Body of pancreas (tissue), 4 donors: Measurements from ENCODE around the gene DNASE1L2. TPM values are rescaled to one million over a fixed set of nuclear protein-coding genes. Genes with fewer than 3 reads are reported as not detected.

Experiments
- ATAC-seq: fragments of 150-250 bp; one replicate; pipeline ENCODE4 v1.9.1; 2016
- DNase-seq, 4 donors: peaks; one replicate each; pipeline ENCODE4 v3.0.0-alpha.2; 2019
- H3K27ac ChIP-seq, 4 donors: fragments of 200-600 bp; sonication (generic); 1 replicate in 3 of 4; 2 replicates in 1 of 4; pipeline versions ENCODE4 v1.5.1 to v1.6.1; 2016 to 2019; ENCODE audit warnings: mild to moderate bottlenecking in 1 of 4, mixed read lengths in 1 of 4, moderate library complexity in 1 of 4
- H3K27me3 ChIP-seq, 2 donors: fragments of 200-600 bp; sonication (generic); one replicate each; pipeline ENCODE4 v1.6.0; 2016; ENCODE audit warnings: mild to moderate bottlenecking in 1 of 2
- H3K36me3 ChIP-seq, 2 donors: fragments of 200-600 bp; sonication (generic); replicated peaks in 1 of 2; 2 replicates each; pipeline ENCODE4 v1.5.1; 2016; ENCODE audit warnings: low read depth in 2 of 2; ENCODE audit not compliant: insufficient read depth in 1 of 2
- H3K4me1 ChIP-seq: fragments of 200-600 bp; sonication (generic); one replicate; pipeline ENCODE4 v1.6.0; 2016
- H3K4me3 ChIP-seq, 2 donors: fragments of 200-600 bp; sonication (generic); 1 replicate in 1 of 2; 2 replicates in 1 of 2; pipeline ENCODE4 v1.5.1; 2016 to 2019
- H3K9me3 ChIP-seq, 3 donors: fragments of 200-600 bp; sonication (generic); 1 replicate in 2 of 3; 2 replicates in 1 of 3; pipeline ENCODE4 v1.5.1; 2016
- CTCF ChIP-seq, 7 experiments: fragments of 450-650 bp in 4 of 7; fragments of 200-600 bp in 3 of 7; sonication (generic) in 3 of 7; IDR thresholded peaks; one replicate each; pipeline ENCODE4 v1.5.1; 2016 to 2019; ENCODE audit warnings: antibody characterized with exemption in 7 of 7
- POLR2A ChIP-seq, 3 donors: fragments of 450-650 bp; IDR thresholded peaks; one replicate each; pipeline ENCODE4 v1.6.1; 2016; ENCODE audit warnings: antibody characterized with exemption in 3 of 3, mild to moderate bottlenecking in 2 of 3
- WGBS, 2 donors: methylation state at CpG; one replicate each; pipeline ENCODE4 v1.1.5; 2017; 5-methylcytosine and 5-hydroxymethylcytosine counted together
- intact Hi-C: fragments of 100-400 bp; cut with DNase I; formaldehyde crosslinking; loops from one replicate; pipeline ENCODE4 v1.15.1; 2023
- total RNA-seq, 2 donors: library from RNA; depleted of rRNA; stranded (reverse); fragments of >200 nt; gene quantifications; one replicate each; pipeline ENCODE4 v1.1.0, GENCODE V29; 2016

DNASE1L2 gene
- total RNA-seq, 2 donors from 2014 or later, result 1.3 TPM; not detected in 1

GRCh38 chr16:2250652-2251295 lies 14.5 kb downstream of the DNASE1L2 start:
- DNase-seq, result peak; percentile 56 to 74 (median 65)

GRCh38 chr16:2251296-2252111 lies 15.3 kb downstream of the DNASE1L2 start, which contains the start of gene ECI1:
ECI1 (minus strand) TSS chr16:2251587; CDS start chr16:2251566, 21 bp downstream.
- Histone ChIP-seq H3K27me3 (no peaks in the 10 kb centered on the region), H3K9me3 (no peaks in the 10 kb centered on the region), H3K4me3 (peak within 1 kb of the TSS; percentile 33 to 44), H3K4me1 (peaks cover 23% of the 10 kb centered on the region), H3K36me3 (peaks cover 8 to 20% of the 10 kb centered on the region in 2 donors), H3K27ac (peak within 1 kb of the TSS; percentile 86 to 94 (median 90))
- ATAC-seq (peak; percentile 98), DNase-seq (peak; percentile 96 to 98 (median 98))
- intact Hi-C loops, result no loop called here
- WGBS, 2 donors, result 1% methylated on average over 50 of the region's 88 CpGs; no CpG with 5 or more reads in 1 of the 2 donors
- peak; percentile 87 to 91 (median 88) for TF ChIP-seq POLR2A (IDR thresholded peaks at IDR 0.05)
- peak; percentile 55 to 97 (median 90) for TF ChIP-seq CTCF (IDR thresholded peaks at IDR 0.05)

More at GRCh38 chr16:2250652-2251295, 14.5 kb downstream of the DNASE1L2 start:
- H3K4me1 ChIP-seq, result peaks cover 23% of the 10 kb centered on the region
- WGBS, 2 donors, result 4 to 5% methylated on average over 18 to 35 of the region's 35 CpGs
- TF ChIP-seq CTCF (IDR thresholded peaks at IDR 0.05), result no peak
- TF ChIP-seq POLR2A (IDR thresholded peaks at IDR 0.05), result no peak
- no peaks in the 10 kb centered on the region for H3K9me3 ChIP-seq
- peak; percentile 33 for ATAC-seq
- H3K27me3 ChIP-seq, result no peaks in the 10 kb centered on the region
- H3K27ac ChIP-seq, result peak overlapping the region; percentile 86 to 94 (median 90)
- H3K36me3 ChIP-seq, result peaks cover 8 to 22% of the 10 kb centered on the region in 2 donors
- intact Hi-C loops, result no loop called here
- H3K4me3 ChIP-seq, result peak overlapping the region; percentile 33 to 44

- ATAC-seq, result no peak
- DNase-seq, result no peak
- Histone ChIP-seq H3K9me3 (no peaks in the 10 kb centered on the region), H3K27ac (peak overlapping the region in 3 of 4 donors; percentile 86 to 94 (median 92)), H3K4me3 (no peak overlapping the region), H3K4me1 (peaks cover 23% of the 10 kb centered on the region), H3K36me3 (peaks cover 8 to 26% of the 10 kb centered on the region in 2 donors), H3K27me3 (no peaks in the 10 kb centered on the region)
- WGBS, 2 donors, result 95 to 97% methylated on average over 7 of the region's 7 CpGs
- intact Hi-C loops, result no loop called here
- TF ChIP-seq POLR2A (IDR thresholded peaks at IDR 0.05) (no peak), CTCF (IDR thresholded peaks at IDR 0.05) (no peak)
Observed at GRCh38 chr16:2252806-2253148, 16.5 kb downstream of the DNASE1L2 start.

- no peaks in the 10 kb centered on the region for H3K27me3 ChIP-seq
- TF ChIP-seq POLR2A (IDR thresholded peaks at IDR 0.05) (no peak), CTCF (IDR thresholded peaks at IDR 0.05) (no peak)
- H3K36me3 ChIP-seq, result peaks cover 8 to 28% of the 10 kb centered on the region in 2 donors
- H3K4me3 ChIP-seq, result no peak overlapping the region
- ATAC-seq (no peak), DNase-seq (no peak)
- no peaks in the 10 kb centered on the region for H3K9me3 ChIP-seq
- H3K4me1 ChIP-seq, result peaks cover 23% of the 10 kb centered on the region
- WGBS, 2 donors, result 87 to 91% methylated on average over 9 to 11 of the region's 11 CpGs
- intact Hi-C loops, result no loop called here
- H3K27ac ChIP-seq, result no peak overlapping the region
Observed at GRCh38 chr16:2253293-2253692, 17.0 kb downstream of the DNASE1L2 start.
